CD4-positive, alpha-beta T cell treated with Interleukin-17A for 4 hours (primary cell): ENCODE results near the gene TYW1.
"Not testable (repeated sequence)": the region's sequence is repeated elsewhere in the genome, so short reads cannot be mapped to it uniquely, and the experiment has no call there.

Source experiments
- DNase-seq: peaks from one replicate; pipeline ENCODE4 v3.0.0-alpha.2; 2020; ENCODE audit warnings: mixed read lengths

Gene TYW1

GRCh38 chr7:67259363-67259762 is 262.7 kb downstream of the TYW1 start:
- DNase-seq: not testable (repeated sequence)

- DNase-seq: peak; percentile 44
Measured at GRCh38 chr7:67260166-67260586, 263.5 kb downstream of the TYW1 start.

DNA sequence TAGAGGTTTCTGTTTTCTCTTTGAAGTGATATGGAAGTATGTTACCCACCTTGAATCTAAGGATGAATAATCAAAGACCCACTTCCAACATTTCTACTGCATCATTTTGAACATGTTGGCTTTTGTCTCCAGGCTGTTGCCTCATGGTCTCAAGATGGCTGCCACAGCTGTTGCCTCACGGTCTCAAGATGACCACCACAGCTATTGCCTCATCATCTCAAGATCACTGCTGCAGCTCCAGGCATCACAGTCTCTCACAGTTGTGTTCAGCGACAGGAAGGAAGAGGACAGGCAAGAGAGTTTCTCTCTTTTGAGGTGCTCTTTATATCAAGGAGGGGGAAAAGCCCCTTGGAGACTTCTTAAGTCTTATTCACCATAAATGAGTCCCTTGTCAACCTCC is 267.4 kb downstream of the TYW1 start:
- not testable (repeated sequence) for DNase-seq

- not testable (repeated sequence) for DNase-seq
Measured at GRCh38 chr7:67266070-67266469, 269.4 kb downstream of the TYW1 start.

DNA sequence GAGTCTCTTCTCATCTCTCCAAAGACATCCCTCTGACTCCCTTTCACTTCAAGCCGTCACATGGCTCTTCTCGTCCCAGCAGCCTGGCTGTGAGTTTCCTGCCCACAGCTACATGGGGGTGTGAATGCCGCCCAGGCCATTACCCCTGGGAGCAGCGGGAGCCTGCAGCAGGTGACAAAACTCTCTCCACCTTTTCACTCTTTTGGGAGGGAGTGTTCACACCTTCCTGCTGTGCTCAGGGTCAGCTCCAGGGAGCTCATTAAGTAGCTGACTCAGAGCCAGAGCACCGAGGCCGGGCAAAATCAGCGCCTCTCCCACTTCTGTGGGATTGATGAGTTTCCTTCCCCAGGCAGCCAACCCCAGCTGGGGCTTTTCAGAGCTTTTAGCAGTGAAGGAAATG is 271.3 kb downstream of the TYW1 start:
- no peak for DNase-seq

GRCh38 chr7:67269916-67270315 is 273.3 kb downstream of the TYW1 start:
- not testable (repeated sequence) for DNase-seq
